Measurements from ENCODE around the gene KNG1.
"Not testable (repeated sequence)": the region's sequence is repeated elsewhere in the genome, so short reads cannot be mapped to it uniquely, and the experiment has no call there.

The KNG1 gene

DNA sequence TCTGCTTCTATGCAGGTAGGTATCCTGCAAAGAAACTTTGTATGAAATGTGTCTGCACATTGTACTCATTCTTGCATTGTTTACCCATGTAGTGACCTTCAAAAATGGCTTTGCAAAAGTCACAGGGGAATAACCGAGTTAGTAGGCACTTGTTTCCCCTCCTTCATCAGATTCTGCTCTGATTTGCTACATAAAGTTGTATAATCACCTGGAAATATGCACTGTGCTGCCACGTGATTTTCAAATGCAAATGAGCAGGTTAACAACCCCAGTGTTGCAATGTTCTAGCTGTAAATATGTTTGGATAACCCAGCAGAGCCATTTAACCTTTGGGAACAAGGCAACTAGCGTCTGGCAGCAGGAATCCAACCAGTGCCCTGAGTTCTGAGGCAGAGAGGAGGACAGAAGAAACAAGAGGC is at the start of gene KNG1:
Gene KNG1 (plus strand): TSS at position 321 of the 419 bp plus-strand sequence. CDS start 184 bp downstream, outside the sequence.
- no peak for DNase-seq

DNA sequence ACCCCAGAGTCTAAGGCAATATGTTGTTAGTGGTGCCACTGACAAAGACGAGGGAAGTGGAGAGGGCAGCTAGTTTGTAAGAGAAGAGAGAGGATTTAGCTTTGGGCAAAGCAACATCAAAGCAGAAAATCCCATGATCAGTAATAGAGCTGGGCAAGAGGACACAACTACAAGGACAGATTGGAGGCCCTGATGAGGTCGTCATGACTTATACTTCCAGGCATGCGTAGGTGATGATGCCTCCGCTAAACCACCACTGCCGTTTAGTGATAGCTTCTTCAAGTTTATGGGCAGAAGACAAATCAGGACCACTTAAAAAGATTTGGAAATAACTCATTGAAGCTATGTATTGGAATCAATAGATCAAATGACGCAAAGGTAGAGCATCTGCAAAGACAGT is 48.7 kb upstream of the KNG1 start:
- no peak for DNase-seq

DNA sequence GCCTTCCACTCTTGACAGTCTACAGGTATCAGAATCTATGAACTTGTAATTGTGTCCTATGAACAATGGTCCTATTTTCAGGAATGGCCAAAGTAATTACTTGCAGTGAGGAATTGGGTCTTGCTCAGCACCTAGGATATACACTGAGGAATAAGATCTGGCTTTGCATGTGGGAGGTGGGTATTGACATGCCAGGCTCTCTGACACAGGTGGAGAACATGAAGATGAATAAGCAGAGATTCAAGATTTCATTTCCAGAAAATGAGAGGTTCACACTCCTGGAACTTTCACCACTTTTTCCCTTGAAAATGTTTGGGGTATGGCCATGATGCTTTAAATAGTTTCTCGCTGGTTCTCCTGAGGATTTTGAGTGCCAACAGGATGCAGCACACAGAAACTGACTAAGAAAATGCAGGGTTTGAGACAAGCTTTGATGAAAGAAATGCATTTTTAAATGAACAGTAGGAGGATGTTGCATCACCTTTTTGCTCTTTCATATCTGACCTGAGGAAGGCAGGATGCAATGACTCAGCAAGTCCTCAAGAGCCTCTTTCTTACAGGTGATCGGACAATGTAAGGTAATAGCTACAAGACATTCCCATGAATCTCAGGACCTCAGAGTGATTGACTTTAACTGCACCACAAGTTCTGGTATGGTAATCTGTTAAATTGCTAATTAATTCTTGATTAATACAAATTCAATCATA is 47.6 kb upstream of the KNG1 start:
- no peak for DNase-seq

DNA sequence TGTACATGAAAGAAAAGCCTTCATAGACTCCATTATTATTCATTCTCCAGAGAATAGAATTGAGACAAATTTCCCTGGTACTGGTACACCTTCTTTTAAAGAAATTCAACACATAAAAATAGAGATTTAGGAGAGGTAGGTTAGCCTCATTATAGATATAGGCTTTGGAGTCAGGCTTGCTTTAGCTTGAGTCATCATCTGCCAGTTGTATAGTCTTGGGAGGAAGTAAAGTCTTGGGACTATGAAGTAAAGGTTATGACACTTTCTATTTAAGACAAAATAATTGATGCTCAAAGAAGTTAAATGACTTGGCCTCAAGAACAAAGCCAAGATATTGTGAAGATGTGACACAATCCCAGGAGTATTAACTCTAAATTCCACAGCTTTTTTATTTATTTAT is 47.0 kb upstream of the KNG1 start:
- DNase-seq: no peak

DNA sequence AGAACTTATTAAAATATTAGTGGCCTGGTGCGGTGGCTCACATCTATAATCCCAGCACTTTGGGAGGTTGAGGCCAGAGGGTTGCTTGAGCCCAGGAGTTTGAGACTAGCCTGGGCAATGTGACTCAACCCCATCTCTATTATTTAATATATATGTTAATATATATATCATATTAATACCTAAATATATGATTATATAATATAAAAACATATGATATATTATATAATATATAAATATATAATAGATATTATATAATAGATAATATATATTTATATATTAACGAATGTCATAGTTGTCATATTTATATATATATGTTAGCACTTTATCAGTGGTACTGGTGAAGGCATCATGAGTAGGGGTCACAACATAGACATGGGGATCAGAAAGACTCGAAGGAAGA is 46.1 kb upstream of the KNG1 start:
- no peak for DNase-seq

DNA sequence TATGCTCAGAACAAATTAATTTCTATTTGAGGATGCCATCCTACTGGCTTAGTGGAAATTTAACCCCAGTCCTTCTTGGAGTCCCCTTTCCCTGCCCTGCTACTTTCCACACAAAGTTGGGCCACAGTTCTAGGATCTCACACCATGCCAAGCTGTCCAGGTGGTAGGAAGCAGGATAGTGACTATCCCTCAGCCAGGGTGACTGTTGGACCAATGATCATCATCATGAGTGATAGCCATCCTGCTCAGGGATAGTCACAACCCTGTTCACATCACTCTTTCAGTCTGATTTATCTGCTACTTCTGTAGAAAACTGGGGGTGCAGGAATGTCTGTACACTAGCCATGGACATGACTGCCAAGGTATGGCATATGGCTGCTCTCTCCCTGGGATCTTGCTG is 38.6 kb upstream of the KNG1 start:
- no peak for DNase-seq

DNA sequence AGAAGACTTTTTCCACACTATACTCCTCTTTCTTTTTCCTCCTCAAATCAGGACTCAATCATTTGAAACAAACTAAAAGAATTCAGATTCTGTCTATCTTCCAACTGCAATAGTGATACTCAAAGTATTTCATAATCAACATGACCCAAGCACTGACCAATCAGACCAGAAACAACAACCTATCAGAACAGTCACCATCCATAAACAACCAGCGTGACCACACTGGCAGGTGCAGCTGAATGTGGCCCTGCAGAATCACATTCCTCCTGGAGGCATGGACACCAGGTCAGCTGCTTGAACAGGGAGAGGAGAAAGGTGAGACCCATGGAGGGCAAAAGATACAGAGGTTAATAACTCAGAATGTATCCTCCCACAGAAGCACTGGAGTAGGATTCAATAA is 38.0 kb upstream of the KNG1 start:
- DNase-seq: no peak

DNA sequence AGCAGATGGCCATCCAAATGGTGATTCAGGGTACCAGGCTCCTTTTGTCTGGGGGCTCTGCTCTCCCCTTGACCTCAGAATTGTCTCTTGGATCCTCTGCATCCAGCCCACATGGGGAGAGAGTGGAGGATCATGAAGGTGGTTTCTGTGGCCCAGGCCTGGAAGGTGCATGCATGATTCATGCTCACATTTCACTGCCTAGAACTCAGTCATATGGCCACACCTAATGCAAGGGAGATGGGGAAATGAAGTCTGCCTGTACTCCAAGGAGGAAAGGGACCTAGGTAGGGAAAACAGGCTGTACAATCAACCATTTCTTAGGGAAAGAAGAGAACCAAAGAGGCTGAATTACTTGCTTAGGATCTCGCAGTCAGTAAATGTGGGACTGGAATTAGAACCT is 36.3 kb upstream of the KNG1 start:
- no peak for DNase-seq

DNA sequence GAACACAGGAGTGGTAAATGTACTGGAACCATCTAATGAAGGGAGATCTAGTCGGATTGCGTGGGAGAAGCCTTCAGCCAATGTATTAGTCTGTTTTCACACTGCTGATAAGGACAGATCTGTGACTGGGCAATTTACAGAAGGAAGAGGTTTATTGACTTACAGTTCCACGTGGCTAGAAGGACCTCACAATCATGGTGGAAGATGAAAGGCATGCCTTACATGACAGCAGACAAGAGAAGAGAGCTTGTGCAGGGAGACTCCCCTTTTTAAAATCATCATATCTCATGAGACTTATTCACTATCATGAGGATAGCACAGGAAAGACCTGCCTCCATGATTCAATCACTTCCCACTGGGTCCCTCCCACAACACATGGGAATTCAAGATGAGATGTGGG is 34.3 kb upstream of the KNG1 start:
- no peak for DNase-seq

DNA sequence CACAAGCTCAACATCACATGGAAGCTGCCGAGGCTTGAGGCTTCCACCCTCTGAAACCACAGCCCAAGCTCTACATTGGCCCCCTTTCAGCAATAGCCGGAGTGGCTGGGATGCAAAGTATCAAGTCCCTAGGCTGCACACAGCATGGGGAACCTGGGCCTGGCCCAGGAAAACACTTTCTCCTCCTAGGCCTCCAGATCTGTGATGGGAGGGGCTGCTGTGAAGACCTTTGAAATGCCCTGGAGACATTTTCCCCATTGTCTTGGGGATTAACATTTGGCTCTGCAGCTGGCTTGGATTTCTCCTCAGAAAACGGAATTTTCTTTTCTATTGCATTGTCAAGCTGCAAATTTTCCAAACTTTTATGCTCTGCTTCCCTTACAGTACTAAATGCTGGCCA is 33.2 kb upstream of the KNG1 start:
- no peak for DNase-seq

DNA sequence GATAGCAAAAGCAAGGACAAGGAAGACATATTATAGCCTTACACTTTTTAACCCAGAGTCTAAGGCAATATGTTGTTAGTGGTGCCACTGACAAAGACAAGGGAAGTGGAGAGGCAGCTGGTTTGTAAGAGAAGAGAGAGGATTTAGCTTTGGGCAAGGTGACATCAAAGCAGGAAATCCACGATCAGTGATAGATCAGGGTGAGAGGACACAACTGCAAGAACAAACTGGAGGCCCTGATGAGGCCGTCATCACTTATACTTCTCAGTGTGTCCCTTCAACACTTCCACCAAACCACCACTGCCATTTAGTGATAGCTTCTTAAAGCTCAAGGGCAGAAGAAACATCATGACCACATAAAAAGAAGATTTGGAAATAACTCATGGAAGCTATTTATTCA is 30.7 kb upstream of the KNG1 start:
- not testable (repeated sequence) for DNase-seq

DNA sequence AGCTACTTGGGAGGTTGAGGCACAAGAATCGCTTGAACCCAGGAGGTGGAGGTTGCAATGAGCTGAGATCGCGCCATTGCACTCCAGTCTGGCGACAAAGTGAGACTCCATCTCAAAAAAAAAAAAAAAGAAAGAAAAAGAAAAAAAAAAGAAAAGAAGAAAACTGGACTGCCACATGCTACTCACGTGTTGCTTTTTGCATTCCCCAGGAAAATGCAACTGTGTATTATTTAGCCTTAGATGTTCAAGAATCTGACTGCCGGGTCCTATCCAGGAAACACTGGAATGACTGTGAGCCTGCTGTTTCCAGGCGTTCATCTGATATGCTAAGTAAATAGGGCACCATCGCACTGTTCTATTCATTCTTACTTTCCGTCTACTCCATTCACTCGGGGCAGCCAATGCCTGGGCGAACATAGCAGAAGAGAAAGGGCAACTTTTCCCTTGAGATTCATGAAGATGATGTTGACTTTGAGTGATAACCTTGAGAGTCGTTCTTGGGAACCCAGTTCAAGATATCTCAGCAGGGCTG is 30.0 kb upstream of the KNG1 start:
- no peak for DNase-seq

DNA sequence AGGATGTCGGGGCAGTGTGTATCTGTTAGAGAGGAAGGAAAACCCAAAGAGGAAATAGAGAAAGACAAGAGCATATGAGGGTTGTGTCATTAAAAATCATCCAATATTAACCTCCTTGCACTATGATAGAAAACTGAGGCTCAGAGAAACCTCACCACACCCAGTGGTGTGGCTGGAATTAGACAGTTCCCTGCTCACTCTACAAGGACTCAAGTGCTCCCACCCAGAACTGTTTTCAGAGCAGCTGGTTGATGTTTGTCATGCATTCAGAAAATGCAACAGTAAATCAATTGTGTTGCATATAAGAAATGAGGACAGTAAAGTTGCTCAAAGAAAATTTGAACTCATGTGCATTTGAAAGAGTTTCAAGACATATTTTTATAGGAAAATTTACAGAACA is 26.9 kb upstream of the KNG1 start:
- DNase-seq: not testable (repeated sequence)

DNA sequence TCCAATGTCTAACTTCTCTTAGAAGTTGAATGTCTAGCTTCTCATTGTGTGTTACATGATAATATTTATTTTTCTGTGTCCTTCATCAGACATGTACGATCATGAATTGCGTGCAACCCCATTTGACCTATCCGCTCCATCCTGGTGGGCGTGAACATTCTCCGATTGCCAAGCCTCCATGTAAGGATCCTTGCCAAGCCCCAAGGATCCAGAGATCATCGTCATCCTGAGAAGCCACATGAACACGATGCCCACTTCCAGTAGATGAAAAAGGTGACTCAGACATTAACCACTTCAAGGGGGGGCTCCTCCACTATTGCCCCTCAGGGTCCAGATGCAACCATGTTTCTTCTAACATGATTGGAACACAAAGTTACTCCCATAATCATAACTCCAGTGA is 25.5 kb upstream of the KNG1 start:
- no peak for DNase-seq

DNA sequence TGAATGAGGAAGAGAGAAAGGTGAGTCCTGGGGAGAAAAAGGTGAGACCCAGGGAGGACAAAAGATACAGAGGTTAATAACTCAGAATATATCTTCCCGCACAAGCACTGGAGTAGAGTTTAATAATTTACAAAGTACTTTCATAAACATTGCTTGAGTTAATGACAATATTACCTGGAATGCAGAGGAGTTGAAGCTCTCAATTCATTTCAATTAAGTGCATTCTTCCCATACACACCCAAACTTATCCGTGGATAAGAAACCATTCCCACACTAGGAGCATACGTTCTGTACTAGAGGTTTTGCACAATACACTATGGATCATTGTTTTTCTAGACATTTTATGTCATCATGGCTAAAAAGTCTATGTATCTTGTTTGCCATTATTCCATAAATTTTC is 23.3 kb upstream of the KNG1 start:
- no peak for DNase-seq

DNA sequence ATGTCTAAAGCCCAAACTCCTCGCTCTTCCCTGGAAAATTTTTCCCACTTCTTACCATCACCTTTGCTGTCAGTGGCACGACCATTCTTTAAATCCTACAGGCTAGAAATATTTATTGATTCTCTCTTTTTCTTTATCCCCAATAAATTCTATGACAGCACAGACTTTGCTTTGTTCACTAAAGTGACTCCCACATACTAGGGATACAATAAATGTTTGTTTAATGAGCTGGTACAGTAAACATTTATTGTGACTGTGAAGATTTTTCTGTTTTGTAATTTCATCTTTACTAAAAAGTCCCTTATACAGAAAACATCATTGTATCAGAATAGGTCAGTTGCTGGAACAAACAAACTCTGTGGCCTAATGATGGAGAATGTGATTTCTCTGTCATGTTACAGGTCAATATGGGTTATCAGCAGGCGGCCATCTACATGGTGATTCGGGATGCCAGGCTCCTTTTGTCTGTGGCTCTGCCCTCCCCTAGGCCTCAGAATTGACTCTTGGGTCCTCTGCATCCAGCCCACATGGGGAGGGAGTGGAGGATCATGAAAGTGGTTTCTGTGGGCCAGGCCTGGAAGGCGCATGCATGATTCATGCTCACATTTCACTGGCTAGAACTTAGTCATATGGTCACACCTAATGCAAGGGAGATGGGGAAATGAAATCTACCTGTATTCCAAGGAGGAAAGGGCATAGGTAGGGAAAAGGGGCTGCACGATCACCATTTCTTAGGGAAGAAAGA is 22.7 kb upstream of the KNG1 start:
- DNase-seq: no peak

DNA sequence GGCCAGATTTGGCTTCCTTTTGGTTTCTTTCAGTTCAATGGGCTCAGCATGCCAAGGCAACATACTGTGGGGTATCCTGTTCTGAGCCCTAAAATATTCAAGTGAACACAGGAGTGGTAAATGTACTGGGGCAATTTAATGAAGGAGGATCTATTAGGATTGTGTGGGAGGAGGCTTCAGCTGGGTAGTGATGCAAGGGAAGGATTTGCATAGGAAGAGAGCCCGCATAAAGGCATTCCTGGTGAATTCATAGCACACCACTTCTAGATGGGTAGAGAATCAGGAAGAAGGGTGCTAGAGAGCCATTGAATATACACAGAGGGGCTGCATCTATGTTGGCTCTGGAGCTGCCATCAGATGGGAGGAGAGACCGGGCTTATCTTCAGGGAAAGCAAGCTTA is 20.6 kb upstream of the KNG1 start:
- no peak for DNase-seq

DNA sequence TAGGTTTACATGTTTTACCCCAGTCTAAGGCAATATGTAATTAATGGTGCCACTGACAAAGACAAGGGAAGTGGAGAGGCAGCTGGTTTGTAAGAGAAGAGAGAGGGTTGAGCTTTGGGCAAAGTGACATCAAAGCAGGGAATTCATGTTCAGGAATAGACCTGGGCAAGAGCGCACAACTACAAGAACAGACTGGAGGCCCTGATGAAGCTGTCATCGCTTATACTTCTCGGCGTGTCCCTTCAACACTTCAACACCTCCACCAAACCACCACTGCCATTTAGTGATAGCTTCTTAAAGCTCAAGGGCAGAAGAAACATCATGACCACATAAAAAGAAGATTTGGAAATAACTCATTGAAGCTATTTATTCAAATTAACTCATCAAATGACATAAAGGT is 19.6 kb upstream of the KNG1 start:
- DNase-seq: no peak

DNA sequence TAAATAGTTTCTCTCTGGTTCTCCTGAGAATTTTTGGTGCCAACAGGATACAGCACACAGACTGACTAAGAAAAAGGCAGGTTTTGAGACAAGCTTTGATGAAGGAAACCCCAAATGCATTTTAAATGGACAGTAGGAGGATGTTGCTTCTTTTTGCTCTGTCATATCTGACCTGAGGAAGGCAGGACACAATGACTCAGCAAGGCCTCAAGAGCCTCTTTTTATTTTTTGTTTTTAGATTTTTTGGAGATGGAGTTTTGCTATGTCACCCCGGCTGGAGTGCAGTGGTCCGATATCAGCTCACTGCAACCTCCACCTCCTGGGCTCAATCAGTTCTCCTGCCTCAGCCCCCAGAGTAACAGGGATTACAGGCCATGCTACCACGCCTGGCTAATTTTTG is 16.9 kb upstream of the KNG1 start:
- no peak for DNase-seq

DNA sequence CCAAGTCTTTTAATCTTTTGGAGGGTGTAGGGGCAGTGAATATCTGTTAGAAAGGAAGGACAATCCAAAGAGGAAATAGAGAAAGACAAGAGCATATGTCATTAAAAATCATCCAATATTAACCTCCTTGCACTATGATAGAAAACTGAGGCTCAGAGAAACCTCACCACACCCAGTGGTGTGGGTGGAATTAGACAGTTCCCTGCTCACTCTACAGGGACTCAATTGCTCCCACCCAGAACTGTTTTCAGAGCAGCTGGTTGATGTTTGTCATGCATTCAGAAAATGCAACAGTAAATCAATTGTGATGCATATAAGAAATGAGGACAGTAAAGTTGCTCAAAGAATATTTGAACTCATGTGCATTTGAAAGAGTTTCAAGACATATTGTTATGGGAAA is 14.7 kb upstream of the KNG1 start:
- DNase-seq: not testable (repeated sequence)

DNA sequence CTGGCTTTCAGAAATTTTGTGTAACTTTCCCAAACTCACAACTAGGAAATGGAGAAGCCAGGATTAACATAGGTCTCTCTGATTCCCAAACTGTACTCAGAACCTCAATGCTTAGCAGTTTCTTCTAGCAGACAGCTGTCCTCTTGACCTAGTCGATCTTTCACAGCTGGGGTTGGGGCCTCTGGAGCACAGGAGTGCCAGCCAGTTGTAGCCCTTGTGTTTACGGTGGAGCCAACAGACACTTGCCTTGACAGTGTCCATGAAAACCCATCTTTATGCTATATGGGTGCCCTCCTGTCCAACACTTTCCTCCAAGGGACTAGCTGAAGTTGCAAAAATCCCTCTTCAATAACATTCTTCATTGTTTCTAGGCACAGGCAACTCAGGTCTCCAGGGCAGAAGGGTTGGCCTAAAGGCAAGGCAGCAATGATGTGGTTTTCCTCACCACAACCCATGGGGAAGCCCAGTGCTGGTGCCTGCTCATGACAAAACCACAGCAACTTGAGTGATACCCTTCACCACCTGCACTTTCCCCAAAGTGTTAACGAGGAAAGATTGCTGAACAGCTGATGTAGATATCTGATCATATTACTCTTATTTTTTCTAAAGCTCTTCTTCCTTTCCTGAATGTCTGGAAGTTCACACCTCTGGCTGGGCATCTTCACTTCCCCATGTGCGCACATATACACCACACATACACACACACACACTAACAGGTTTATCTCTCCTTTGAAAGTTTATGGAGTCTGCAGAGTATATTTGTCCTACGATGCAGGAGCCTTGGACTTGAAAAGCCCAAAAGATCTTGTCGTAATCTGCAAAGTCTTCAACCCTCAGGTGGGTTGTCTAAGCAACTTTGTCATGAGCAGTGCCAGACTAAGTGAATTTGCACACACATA is 11.0 kb upstream of the KNG1 start:
- DNase-seq: no peak

DNA sequence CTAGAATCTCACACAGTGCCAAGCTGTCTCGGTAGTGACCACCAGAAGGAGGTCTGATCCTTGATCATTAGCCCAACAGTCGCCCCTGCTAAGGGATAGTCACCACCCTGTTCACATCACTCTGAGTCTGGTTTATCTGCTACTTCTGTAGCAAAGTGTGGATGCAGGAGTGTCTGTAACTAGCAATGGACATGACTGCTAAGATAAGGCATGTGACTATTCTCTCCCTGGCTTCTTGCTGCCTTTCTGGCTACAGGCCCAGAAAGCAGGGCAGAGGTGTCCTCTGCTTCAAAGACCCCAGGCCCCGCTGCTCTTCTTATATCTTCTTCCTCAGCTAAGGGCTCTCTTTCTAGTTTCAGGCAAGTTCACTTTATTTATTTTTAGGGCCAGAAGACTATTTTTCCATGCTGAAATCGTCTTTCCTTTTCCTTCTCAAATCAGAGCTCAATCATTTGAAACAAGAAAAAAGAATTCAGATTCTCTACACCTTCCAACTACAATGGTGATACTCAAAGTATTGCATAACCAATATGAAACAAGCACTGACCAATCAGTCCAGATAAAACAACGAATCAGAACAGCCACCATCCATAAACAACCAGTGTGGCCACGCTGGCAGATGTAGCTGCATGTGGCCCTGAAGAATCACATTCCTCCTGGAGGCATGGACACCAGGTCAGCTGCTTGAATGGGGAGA is 8.0 kb upstream of the KNG1 start:
- no peak for DNase-seq

DNA sequence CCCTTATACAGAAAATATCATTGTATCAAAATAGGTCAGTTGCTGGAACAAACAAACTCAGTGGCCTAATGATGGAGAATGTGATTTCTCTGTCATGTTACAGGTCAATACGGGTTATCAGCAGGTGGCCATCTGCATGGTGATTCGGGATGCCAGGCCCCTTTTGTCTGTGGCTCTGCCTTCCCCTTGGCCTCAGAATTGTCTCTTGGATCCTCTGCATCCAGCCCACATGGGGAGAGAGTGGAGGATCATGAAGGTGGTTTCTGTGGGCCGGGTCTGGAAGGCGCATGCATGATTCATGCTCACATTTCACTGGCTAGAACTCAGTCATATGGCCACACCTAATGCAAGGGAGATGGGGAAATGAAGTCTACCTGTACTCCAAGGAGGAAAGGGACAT is 6.5 kb upstream of the KNG1 start:
- DNase-seq: not testable (repeated sequence)

Measured in midbrain (tissue), 1 donor.